HG02973 (cell line): Measurements from ENCODE around the gene PABPC4L.
"Not testable (repeated sequence)": the region's sequence is repeated elsewhere in the genome, so short reads cannot be mapped to it uniquely, and the experiment has no call there.

Experiments used
- ATAC-seq: cut with Tn5 transposase; IDR thresholded peaks from one replicate; pipeline ENCODE4 v1.9.1; 2021; ENCODE audit warnings: moderate library complexity; ENCODE audit not compliant: unreplicated experiment

Gene PABPC4L

DNA sequence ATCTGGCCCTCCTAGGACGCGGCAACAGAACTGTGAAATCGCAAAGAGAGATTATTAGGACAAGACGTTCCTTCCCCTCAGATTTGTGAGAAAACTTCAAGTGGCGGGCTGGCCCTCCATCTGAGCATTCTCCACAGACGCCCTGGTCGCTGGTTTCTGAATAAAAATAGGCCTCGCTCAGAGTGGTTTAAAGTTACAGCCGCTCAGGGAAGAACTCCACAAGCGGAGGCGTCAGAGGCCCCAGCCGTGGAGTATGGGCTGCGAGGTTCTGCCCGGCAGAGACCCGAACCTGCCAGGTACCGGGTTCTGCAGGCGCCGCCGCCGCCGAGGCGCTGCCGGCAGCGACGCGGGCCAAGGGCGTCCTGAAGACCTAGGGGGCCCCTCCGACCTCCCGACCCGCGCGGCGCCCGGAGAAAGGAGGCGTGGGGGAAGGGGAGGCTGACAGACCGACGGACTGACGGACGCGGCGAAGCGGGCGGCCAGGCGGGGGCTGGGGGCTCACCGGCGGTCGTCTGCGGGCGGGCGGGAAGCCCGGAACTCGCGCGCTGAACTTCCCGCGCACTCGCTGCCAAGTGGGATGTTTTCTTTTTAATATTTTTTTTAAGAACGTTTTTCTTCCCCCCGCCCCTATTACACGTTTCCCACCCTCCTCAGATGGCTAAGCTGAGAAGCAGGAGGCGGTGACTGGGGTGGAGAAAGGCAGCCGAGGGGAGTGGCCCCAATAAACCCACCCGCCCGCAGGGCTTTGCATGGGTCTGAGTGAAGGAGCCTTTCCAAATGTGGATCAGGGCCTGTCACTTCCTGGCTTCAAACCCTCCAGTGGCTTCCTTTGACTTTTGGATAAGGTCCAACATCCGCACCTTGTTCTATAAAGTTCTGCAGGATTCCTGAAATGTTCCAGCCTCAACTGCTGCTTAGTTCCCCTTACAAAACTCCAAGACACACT, at the start of gene PABPC4L:
Gene PABPC4L, minus strand, starts transcription at position 574 of the 946 bp plus-strand sequence. CDS start 770 bp downstream, outside the sequence.
- no peak for ATAC-seq

GRCh38 chr4:134251322-134251721, 49.7 kb upstream of the PABPC4L start:
- ATAC-seq: no peak

GRCh38 chr4:134243742-134244713, 42.4 kb upstream of the PABPC4L start:
- no peak for ATAC-seq

DNA sequence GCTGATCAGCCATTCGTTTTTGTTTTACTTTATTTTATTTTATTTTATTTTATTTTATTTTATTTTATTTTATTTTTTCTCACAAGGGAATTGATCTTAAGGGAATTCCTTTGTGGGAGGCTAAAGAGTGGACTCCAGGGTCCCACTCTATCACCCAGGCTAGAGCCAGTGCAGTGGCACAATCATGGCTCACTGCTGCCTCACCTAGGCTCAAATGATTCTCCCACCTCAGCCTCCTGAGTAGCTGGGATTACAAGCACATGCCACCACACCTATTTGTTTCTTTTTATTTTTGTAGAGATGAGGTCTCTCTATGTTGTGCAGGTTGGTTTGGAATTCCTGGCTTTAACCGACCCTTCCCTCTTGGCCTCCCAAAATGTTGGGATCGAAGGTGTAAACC, 17.5 kb upstream of the PABPC4L start:
- ATAC-seq: no peak

GRCh38 chr4:134216411-134216810, 14.8 kb upstream of the PABPC4L start:
- ATAC-seq: no peak

GRCh38 chr4:134215620-134216344, 14.2 kb upstream of the PABPC4L start:
- no peak for ATAC-seq

GRCh38 chr4:134207955-134208354, 6.4 kb upstream of the PABPC4L start:
- not testable (repeated sequence) for ATAC-seq

DNA sequence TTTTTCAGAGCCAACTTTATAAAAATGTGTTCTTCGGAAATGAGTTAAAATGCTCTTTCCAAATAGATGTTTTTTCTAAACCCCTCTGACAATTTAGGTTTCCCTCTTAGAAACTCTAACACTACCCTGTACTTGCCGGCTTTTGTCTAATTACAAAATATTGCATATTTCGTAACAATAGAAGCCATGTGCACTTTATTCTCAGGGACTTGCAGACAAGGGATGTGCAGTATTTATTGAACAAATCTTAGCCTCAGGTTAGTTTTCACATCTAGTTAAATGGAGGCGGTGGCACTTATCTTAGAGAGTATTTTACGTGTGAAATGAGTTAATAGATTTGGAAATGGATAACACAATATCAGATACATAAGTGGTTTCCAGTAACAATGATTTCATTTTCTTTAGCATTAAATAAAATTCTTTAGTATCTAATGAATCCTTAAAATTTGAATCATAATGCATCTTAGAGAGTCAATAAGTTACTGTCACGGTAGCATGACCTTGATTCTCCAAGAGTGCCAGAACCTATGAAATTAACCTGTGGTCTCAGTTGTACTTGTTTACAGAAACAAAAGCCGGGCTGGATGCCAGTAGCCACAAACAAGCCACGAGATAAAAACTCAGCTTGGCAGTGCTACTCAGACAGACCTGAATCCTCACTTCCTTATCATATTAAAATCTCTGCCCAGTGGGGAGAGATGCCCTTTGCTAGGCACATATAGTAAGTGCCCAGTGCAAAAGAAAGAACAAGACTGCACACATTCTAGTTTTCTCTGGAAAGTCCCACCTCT, 772 bp upstream of the PABPC4L start:
- ATAC-seq: no peak

DNA sequence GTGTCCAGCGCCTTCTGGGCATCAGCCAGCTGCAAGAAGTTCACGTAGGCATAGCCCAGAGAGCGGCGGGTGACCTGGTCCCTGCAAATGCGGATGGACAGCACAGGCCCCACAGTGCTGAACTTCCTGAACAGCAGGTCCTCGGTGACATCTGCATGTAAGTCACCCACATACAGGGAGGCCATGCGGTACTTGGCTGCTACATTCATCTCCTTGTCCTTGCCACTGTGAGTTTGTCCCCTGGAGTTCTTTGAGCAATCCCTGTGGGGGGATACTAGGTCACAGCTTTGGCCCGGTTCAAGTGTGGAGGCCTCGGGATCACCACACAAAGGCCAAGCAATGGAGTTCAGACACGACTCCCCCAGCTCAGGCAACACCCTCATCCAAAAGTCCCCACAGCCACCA, 776 bp downstream of the PABPC4L start:
- ATAC-seq: no peak

- no peak for ATAC-seq
Observed at GRCh38 chr4:134189949-134190348, 11.6 kb downstream of the PABPC4L start.

GRCh38 chr4:134189480-134189879, 12.1 kb downstream of the PABPC4L start:
- ATAC-seq: no peak

DNA sequence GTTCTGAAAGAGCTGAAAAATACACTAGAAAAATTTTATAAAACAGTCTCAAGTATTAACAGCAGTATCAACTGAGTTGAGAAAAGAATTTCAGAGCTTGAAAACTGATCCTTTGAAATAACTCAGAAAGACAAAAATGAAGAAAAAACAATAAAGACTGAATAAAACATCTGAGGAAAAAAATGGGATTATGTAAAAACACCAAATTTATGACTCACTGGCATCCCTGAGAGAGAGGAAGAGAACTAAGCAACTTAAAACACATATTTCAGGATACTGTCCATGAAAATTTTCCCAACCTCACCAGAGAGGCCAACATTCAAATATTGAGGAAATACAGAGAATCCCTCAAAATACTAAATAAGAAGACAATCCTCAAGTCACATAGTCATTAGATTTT, 22.9 kb downstream of the PABPC4L start:
- ATAC-seq: no peak

GRCh38 chr4:134174271-134174670, 27.3 kb downstream of the PABPC4L start:
- ATAC-seq: no peak

- no peak for ATAC-seq
Observed at GRCh38 chr4:134160211-134160610, 41.4 kb downstream of the PABPC4L start.

DNA sequence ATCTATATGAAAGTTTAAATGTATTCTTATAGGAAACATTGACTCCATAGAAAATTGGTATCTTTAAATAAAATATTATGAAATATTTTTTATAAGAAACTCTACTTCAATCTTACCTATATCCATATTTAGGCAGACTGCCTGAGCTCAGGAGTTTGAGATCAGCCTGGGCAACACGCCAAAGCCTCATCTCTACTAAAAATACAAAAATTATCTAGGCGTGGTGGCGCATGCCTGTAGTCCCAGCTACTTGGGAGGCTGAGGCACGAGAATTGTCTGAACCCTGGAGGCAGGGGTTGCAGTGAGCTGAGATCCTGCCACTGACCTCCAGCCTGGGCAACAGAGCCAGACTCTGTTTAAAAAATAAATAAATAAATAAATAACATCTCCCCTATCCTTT, 47.5 kb downstream of the PABPC4L start:
- no peak for ATAC-seq

DNA sequence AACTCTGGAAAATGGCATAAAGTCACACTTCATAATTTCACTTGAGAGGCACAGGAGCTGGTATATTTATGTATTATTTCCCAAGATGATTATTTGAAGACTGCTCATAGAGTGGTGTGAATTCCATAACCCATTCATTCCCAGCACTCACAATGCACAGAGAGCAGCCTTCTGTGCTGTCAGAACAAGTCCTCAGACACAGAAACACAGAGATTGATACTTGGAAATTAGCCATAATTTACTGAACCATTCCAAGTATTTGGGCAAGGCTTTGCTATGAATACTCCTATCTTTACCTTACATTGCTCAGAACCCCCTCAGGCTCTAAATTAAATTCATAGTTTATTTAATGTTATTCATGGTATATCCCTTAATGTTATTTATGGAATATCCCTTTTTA, 53.6 kb downstream of the PABPC4L start:
- ATAC-seq: no peak
